LNCAP (cell line): ENCODE results near the gene GYS2.

Experiments
- TF ChIP-seq, protein P1 (sequence below): fragments of 450-650 bp; IDR thresholded peaks from 2 replicates; pipeline ENCODE4 v1.5.1; 2017; ENCODE audit warnings: mild to moderate bottlenecking

GYS2 gene

DNA sequence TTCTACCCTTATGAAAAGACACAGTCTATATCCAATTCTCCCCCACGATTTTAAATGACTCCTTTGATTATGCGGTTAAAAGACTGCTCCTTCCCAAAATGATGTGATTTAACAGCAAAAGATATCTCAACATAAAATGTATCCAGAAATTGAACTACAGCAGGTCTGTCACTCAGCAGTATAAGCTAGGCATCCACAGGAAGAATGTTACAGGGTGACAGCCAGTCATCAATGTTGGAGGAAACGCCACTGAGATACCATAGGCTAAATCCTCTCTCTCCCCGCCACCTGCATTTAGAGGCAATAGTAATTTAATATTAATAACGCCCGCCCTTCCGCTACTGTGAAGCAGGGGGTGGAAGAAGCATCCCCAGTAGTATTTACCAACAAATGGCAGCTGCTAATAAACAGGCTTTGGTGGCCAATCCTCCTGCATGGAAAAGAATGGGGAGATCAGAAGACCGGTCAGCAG is 103.8 kb downstream of the GYS2 start:
- TF ChIP-seq, protein P1, sequence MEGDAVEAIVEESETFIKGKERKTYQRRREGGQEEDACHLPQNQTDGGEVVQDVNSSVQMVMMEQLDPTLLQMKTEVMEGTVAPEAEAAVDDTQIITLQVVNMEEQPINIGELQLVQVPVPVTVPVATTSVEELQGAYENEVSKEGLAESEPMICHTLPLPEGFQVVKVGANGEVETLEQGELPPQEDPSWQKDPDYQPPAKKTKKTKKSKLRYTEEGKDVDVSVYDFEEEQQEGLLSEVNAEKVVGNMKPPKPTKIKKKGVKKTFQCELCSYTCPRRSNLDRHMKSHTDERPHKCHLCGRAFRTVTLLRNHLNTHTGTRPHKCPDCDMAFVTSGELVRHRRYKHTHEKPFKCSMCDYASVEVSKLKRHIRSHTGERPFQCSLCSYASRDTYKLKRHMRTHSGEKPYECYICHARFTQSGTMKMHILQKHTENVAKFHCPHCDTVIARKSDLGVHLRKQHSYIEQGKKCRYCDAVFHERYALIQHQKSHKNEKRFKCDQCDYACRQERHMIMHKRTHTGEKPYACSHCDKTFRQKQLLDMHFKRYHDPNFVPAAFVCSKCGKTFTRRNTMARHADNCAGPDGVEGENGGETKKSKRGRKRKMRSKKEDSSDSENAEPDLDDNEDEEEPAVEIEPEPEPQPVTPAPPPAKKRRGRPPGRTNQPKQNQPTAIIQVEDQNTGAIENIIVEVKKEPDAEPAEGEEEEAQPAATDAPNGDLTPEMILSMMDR, result no peak

DNA sequence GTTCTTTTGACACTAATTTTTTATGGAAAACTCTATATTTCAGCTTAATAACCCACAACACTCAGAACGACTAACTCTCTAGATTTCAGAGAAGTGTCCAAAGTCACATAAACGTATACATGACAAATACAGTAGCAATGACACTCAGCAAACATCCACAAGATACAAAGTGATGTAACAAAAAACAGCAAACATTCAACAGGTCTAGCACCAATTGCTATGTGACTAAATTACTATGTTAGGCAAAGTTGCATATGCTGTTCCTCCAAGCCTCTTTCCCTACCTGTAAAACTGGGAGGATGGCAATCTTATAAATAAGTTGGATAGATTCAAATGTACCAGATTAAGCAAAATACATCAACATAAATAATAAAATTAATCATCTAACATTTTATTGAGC is 104.9 kb downstream of the GYS2 start:
- TF ChIP-seq, protein P1, result no peak
